ENCODE measurements around the gene P2RY8.
"Not testable (repeated sequence)": the region's sequence is repeated elsewhere in the genome, so short reads cannot be mapped to it uniquely, and the experiment has no call there.

P2RY8 gene

GRCh38 chrX:1451661-1452515 lies 85.1 kb downstream of the P2RY8 start:
- H3K9me3 ChIP-seq (ENCODE audit: control insufficient read depth, insufficient read depth, low read length), result peaks cover 10% of the 10 kb centered on the region
- peak overlapping the region; percentile 79 for H3K9ac ChIP-seq (ENCODE audit: low read depth, low read length)
- H3K4me3 ChIP-seq (ENCODE audit: low read depth, low read length), result peak overlapping the region; percentile 87
- H3K4me1 ChIP-seq (ENCODE audit: control insufficient read depth, insufficient read depth, low read length), result no peaks in the 10 kb centered on the region
- H3K36me3 ChIP-seq (ENCODE audit: control insufficient read depth, insufficient read depth, low read length), result peaks cover 9% of the 10 kb centered on the region
- no peaks in the 10 kb centered on the region for H3K27me3 ChIP-seq (ENCODE audit: control insufficient read depth, insufficient read depth, low read length)

- Histone ChIP-seq H3K36me3 (ENCODE audit: control insufficient read depth, insufficient read depth, low read length) (peaks cover 9% of the 10 kb centered on the region), H3K27me3 (ENCODE audit: control insufficient read depth, insufficient read depth, low read length) (no peaks in the 10 kb centered on the region), H3K4me3 (ENCODE audit: low read depth, low read length) (peak overlapping the region; percentile 87), H3K9me3 (ENCODE audit: control insufficient read depth, insufficient read depth, low read length) (peaks cover 10% of the 10 kb centered on the region), H3K4me1 (ENCODE audit: control insufficient read depth, insufficient read depth, low read length) (no peaks in the 10 kb centered on the region), H3K9ac (ENCODE audit: low read depth, low read length) (no peak overlapping the region)
Observed at GRCh38 chrX:1451251-1451660, 85.7 kb downstream of the P2RY8 start.

- Histone ChIP-seq H3K4me3 (ENCODE audit: low read depth, low read length) (peak overlapping the region; percentile 87), H3K4me1 (ENCODE audit: control insufficient read depth, insufficient read depth, low read length) (no peaks in the 10 kb centered on the region), H3K36me3 (ENCODE audit: control insufficient read depth, insufficient read depth, low read length) (peaks cover 12% of the 10 kb centered on the region), H3K9me3 (ENCODE audit: control insufficient read depth, insufficient read depth, low read length) (peaks cover 10% of the 10 kb centered on the region), H3K9ac (ENCODE audit: low read depth, low read length) (no peak overlapping the region), H3K27me3 (ENCODE audit: control insufficient read depth, insufficient read depth, low read length) (no peaks in the 10 kb centered on the region)
Observed at GRCh38 chrX:1450361-1451161, 86.4 kb downstream of the P2RY8 start.

- Histone ChIP-seq H3K4me3 (ENCODE audit: low read depth, low read length) (no peak overlapping the region), H3K4me1 (ENCODE audit: control insufficient read depth, insufficient read depth, low read length) (no peaks in the 10 kb centered on the region), H3K9ac (ENCODE audit: low read depth, low read length) (no peak overlapping the region), H3K27me3 (ENCODE audit: control insufficient read depth, insufficient read depth, low read length) (no peaks in the 10 kb centered on the region), H3K36me3 (ENCODE audit: control insufficient read depth, insufficient read depth, low read length) (peaks cover 14% of the 10 kb centered on the region), H3K9me3 (ENCODE audit: control insufficient read depth, insufficient read depth, low read length) (peaks cover 10% of the 10 kb centered on the region)
Observed at GRCh38 chrX:1449823-1450149, 87.2 kb downstream of the P2RY8 start.

GRCh38 chrX:1449036-1449822 lies 87.8 kb downstream of the P2RY8 start:
- H3K27me3 ChIP-seq (ENCODE audit: control insufficient read depth, insufficient read depth, low read length), result no peaks in the 10 kb centered on the region
- no peaks in the 10 kb centered on the region for H3K4me1 ChIP-seq (ENCODE audit: control insufficient read depth, insufficient read depth, low read length)
- H3K9me3 ChIP-seq (ENCODE audit: control insufficient read depth, insufficient read depth, low read length), result peaks cover 10% of the 10 kb centered on the region
- peaks cover 15% of the 10 kb centered on the region for H3K36me3 ChIP-seq (ENCODE audit: control insufficient read depth, insufficient read depth, low read length)
- H3K9ac ChIP-seq (ENCODE audit: low read depth, low read length), result no peak overlapping the region
- no peak overlapping the region for H3K4me3 ChIP-seq (ENCODE audit: low read depth, low read length)

- H3K27me3 ChIP-seq (ENCODE audit: control insufficient read depth, insufficient read depth, low read length); H3K4me1 ChIP-seq (ENCODE audit: control insufficient read depth, insufficient read depth, low read length); H3K9ac ChIP-seq (ENCODE audit: low read depth, low read length); H3K4me3 ChIP-seq (ENCODE audit: low read depth, low read length): not testable (repeated sequence)
- peaks cover 18% of the 10 kb centered on the region for H3K36me3 ChIP-seq (ENCODE audit: control insufficient read depth, insufficient read depth, low read length)
- H3K9me3 ChIP-seq (ENCODE audit: control insufficient read depth, insufficient read depth, low read length), result peaks cover 13% of the 10 kb centered on the region
Observed at GRCh38 chrX:1448573-1449001, 88.4 kb downstream of the P2RY8 start.

- H3K27me3 ChIP-seq (ENCODE audit: control insufficient read depth, insufficient read depth, low read length); H3K4me1 ChIP-seq (ENCODE audit: control insufficient read depth, insufficient read depth, low read length); H3K9ac ChIP-seq (ENCODE audit: low read depth, low read length); H3K4me3 ChIP-seq (ENCODE audit: low read depth, low read length): not testable (repeated sequence)
- H3K9me3 ChIP-seq (ENCODE audit: control insufficient read depth, insufficient read depth, low read length), result peaks cover 13% of the 10 kb centered on the region
- peaks cover 23% of the 10 kb centered on the region for H3K36me3 ChIP-seq (ENCODE audit: control insufficient read depth, insufficient read depth, low read length)
Observed at GRCh38 chrX:1447969-1448572, 88.9 kb downstream of the P2RY8 start.

GRCh38 chrX:1446984-1447968 lies 89.7 kb downstream of the P2RY8 start:
- H3K4me3 ChIP-seq (ENCODE audit: low read depth, low read length); H3K4me1 ChIP-seq (ENCODE audit: control insufficient read depth, insufficient read depth, low read length); H3K27me3 ChIP-seq (ENCODE audit: control insufficient read depth, insufficient read depth, low read length); H3K9ac ChIP-seq (ENCODE audit: low read depth, low read length): not testable (repeated sequence)
- peaks cover 31% of the 10 kb centered on the region for H3K36me3 ChIP-seq (ENCODE audit: control insufficient read depth, insufficient read depth, low read length)
- peaks cover 13% of the 10 kb centered on the region for H3K9me3 ChIP-seq (ENCODE audit: control insufficient read depth, insufficient read depth, low read length)

- no peaks in the 10 kb centered on the region for H3K27me3 ChIP-seq (ENCODE audit: control insufficient read depth, insufficient read depth, low read length)
- H3K9ac ChIP-seq (ENCODE audit: low read depth, low read length), result no peak overlapping the region
- no peaks in the 10 kb centered on the region for H3K4me1 ChIP-seq (ENCODE audit: control insufficient read depth, insufficient read depth, low read length)
- peaks cover 34% of the 10 kb centered on the region for H3K36me3 ChIP-seq (ENCODE audit: control insufficient read depth, insufficient read depth, low read length)
- no peak overlapping the region for H3K4me3 ChIP-seq (ENCODE audit: low read depth, low read length)
- peaks cover 13% of the 10 kb centered on the region for H3K9me3 ChIP-seq (ENCODE audit: control insufficient read depth, insufficient read depth, low read length)
Observed at GRCh38 chrX:1444561-1445500, 92.2 kb downstream of the P2RY8 start.

Data from iPS-15b (cell line).